RPMI7951 (cell line): ENCODE results near the gene SLC6A19. TPM values are rescaled to one million over a fixed set of nuclear protein-coding genes. Genes with fewer than 3 reads are reported as not detected.
"Not testable (repeated sequence)": the region's sequence is repeated elsewhere in the genome, so short reads cannot be mapped to it uniquely, and the experiment has no call there.

Experiments
- DNase-seq: peaks from one replicate; pipeline ENCODE4 v3.0.0-alpha.2; 2012; ENCODE audit warnings: low read depth
- total RNA-seq: library from RNA; depleted of rRNA; stranded (reverse); fragments of >200 nt; shearing (Covaris generic); gene quantifications from 2 replicates; pipeline ENCODE4 v1.2.3, GENCODE V29; 2014; rRNA removed

The SLC6A19 gene
- total RNA-seq, 1 experiment from 2014 or later, result not detected

DNA sequence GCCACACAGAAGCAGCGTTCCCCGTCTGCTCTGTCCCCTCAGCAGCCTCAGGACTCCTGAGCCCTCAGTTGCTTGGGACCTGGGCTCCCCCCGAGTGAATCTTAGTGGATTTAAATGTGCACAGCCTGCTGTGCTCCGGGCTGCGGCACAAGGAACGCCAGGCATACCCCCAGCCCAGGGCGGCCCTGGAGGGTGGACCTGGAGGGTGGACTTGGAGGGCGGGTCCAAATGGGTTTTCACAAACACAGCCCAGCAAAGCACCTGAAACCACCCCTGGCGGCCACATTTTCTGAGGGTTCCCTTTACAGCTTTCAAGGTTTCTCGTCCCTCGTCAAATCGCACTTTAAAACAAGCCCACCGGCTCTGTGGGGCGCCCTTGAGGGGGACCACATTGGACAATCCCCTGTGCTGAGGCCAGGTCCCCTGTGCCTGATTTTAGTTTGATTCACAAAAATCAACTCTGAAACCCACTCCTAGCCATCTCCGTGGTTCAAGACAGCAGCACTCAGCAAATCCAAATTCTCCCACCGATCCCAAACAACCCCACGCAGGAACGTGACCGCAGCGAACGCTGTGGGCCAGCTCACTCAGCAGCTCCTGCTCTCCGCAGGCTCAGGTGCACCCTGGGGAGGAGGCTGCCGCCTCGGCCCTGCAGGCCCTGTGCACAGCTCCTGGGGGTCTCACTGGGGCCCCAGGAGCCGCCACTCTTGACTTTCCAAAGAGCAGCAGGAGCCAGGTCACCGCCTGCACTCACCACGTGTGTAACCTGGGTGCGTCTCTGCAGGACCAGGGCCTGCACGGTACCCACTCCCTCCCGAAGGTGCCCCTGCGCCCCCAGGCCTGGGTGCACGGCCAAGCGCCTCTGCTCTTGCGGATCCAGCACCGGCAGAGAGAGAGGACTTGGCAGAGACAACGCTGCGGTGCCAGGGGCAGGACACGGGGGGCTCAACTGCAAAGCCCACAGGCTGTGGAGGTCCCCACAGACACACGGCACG, 64.4 kb downstream of the SLC6A19 start:
- no peak for DNase-seq

DNA sequence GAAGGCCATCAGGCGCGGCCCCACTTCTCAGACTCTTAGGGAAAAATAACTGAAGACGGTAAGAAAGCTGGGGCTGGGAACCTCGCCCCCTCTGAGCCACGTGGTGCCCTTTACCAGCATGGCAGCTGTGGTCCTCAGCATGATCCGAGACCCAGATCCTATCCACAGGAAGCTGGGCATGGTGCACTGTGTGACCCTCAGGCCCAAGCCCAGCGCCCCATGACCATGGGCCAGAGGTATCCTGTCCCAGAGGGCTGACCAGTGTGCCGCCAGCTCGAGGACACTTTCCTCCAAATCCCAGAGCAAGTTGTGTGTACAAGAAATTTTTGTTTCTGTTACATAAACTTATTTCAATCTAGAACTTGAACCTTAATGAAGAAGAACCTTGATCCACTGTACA, 65.4 kb downstream of the SLC6A19 start:
- DNase-seq, result no peak

GRCh38 chr5:1267464-1267863, 66.1 kb downstream of the SLC6A19 start:
- not testable (repeated sequence) for DNase-seq

DNA sequence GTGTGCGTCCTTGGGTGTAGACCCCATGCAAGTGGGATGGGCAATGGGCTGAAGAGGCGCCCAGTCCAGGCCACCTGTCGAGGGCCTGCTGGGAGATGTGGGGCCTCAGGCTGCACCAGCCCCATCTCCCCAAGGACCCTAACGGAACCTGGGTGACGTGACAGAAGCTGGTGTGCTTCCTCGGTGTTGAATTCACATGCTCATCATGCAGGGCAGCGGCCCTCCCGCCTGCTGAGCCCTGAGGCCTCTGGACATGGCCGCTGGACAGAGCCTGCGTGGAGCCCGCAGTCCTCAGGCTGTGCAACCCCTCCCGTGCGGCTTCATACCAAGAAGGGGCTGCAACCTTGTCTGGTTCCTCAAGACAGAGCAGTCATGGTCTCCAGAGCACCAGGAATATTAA, 66.7 kb downstream of the SLC6A19 start:
- no peak for DNase-seq

GRCh38 chr5:1268666-1269065, 67.3 kb downstream of the SLC6A19 start:
- DNase-seq, result no peak

GRCh38 chr5:1270426-1270825, 69.0 kb downstream of the SLC6A19 start:
- no peak for DNase-seq

DNA sequence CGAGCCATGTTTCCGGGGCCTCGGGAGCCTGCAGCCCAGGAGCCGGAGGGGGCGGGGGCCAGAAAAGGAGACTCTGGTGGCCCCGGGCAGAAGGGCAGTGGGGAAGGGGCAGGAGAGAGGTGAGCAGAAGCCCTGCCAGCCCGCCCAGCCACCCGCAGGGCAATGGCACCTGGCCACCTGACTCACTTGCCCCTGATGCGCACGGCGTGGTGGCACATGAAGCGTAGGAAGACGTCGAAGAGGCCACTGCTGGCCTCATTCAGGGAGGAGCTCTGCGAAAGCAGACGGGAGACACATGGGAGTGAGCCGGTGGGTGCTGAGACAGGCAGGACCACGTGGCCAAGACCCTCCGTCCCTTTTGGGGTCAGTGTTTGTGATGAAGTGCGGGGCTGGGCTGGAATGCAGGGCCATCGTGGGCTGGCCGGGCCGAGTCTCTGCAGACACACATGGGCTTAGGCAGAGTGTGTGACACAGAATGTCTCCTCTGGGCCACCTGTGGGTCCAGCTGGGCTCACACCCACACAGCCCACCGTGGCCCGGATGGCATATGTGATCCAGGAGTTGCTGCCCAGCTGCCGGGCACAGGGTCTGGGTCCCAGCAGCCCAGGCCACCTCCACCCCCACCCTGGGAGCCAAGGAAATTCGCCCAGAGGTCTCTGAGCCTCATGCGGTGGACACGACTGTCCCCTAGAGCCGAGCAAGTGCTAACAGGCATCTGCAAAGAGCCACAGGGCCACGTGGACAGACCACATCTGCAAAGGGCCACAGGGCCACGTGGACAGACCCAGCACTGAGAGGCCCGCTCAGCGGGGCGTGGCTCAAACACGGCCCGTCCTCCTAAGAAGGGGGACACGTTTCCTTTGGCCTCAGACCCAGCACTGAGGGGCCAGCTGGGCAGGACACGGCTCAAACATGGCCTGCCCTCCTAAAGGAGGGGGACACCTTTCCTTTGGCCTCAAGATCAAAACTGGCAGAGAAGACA, 69.8 kb downstream of the SLC6A19 start:
- DNase-seq, result no peak

DNA sequence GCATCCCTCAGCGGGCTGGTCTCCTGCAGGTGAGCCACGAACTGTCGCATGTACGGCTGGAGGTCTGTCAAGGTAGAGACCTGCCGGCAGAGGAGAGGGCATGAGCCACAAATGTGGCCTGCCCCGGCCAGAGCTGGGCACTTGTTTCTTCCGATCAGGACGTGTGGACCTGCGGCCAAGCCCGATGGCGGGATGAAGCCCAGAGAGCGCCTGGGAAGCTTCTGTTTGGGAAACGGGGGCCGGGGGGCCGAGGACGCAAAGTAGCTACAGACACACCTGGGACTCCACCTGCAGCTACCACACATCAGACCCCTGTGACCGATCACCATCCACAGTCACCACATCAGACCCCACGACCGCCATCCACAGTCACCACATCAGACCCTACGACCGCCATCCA, 70.8 kb downstream of the SLC6A19 start:
- no peak for DNase-seq

DNA sequence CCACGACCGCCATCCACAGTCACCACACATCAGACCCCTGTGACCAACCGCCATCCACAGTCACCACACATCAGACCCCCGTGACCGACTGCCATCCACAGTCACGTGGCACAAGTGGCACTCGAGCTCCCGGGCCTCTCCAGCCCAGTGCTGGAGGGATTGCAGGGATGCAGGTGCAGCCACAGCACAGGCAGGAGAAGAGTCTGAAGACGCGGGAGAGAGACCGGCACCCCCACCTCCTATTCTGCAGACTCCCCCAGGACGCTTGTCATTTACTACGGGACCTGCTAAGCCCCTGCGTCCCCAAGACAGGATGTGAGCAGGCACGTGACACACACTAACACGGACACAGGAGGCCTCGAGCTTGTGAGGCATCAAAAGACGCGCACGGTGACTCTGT, 72.3 kb downstream of the SLC6A19 start:
- DNase-seq, result no peak

- no peak for DNase-seq
These were observed 73.1 kb downstream of the SLC6A19 start for GRCh38 chr5:1274471-1274870.

Other genes with a start within 250 kb of the SLC6A19 start
- 24.6 and 27.2 TPM in 2 replicates for gene NKD2, start 192.8 kb upstream of the SLC6A19 start, total RNA-seq
- 0.98 and 1.4 TPM in 2 replicates for gene SLC12A7, start 89.5 kb upstream of the SLC6A19 start, total RNA-seq
- not detected in 2 replicates for gene SLC6A18, start 23.8 kb downstream of the SLC6A19 start, total RNA-seq
- gene TERT, start 93.5 kb downstream of the SLC6A19 start, total RNA-seq, result not detected in 2 replicates
- gene CLPTM1L, start 143.5 kb downstream of the SLC6A19 start, total RNA-seq, result 116 and 141 TPM in 2 replicates
- not detected in 2 replicates for gene SLC6A3, start 243.8 kb downstream of the SLC6A19 start, total RNA-seq